ENCODE results near the gene IKZF1.

DNA sequence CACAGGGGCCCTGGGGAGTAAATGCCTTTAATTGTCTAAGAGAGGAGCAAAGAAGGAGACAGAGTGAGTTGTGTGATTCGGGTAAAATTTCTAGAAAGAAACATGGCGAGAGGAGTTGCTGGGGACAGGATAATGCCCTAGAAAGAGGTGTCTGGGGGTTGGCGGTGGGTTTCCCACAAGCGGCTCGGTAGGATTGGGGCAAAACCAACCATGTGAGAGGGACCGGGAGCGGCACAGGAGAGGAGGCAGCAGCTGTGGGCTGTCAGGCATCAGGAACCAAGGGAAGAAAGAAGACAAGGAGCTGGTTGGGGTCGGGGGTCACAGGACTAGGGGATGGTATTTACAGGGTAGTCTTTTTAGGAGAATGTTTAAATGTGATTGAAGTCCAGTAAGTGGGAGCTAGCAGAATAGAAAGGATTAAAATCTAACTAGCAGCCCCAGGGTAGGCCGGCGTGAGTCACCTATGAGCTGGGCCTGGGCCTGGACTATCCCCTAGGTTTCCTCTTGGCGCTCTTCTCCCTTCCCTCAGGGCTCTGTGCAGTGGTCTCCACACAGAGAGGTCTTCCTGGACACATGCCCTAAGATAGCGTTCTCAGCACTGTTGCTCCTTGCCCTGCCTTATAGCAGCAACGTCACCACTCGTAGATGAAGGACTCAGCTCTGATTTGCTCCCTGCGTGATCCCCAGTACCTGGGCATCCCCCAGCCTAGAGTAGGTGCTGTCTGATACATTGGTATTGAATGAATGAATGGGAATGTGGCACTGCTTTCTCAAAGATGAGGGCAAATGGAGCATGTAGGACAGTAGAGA lies 32.6 kb downstream of the IKZF1 start:
- TF ChIP-seq EZH2 (IDR thresholded peaks at IDR 0.05; ENCODE audit: insufficient read depth, low read length): no peak
- TF ChIP-seq, protein P1, sequence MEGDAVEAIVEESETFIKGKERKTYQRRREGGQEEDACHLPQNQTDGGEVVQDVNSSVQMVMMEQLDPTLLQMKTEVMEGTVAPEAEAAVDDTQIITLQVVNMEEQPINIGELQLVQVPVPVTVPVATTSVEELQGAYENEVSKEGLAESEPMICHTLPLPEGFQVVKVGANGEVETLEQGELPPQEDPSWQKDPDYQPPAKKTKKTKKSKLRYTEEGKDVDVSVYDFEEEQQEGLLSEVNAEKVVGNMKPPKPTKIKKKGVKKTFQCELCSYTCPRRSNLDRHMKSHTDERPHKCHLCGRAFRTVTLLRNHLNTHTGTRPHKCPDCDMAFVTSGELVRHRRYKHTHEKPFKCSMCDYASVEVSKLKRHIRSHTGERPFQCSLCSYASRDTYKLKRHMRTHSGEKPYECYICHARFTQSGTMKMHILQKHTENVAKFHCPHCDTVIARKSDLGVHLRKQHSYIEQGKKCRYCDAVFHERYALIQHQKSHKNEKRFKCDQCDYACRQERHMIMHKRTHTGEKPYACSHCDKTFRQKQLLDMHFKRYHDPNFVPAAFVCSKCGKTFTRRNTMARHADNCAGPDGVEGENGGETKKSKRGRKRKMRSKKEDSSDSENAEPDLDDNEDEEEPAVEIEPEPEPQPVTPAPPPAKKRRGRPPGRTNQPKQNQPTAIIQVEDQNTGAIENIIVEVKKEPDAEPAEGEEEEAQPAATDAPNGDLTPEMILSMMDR (IDR thresholded peaks at IDR 0.05; ENCODE audit: insufficient read depth, low read depth, low read length): no peak
